GM20431 (cell line): Measurements from ENCODE around the gene TMPRSS15.

ENCODE experiments used
- in situ Hi-C: fragments of 300-500 bp; cut with MseI, MboI; formaldehyde crosslinking; loops from one replicate; pipeline ENCODE4 v1.15.0; 2020; ENCODE audit warnings: low sequenced_read_pairs; ENCODE audit not compliant: unreplicated experiment

TMPRSS15 gene

DNA sequence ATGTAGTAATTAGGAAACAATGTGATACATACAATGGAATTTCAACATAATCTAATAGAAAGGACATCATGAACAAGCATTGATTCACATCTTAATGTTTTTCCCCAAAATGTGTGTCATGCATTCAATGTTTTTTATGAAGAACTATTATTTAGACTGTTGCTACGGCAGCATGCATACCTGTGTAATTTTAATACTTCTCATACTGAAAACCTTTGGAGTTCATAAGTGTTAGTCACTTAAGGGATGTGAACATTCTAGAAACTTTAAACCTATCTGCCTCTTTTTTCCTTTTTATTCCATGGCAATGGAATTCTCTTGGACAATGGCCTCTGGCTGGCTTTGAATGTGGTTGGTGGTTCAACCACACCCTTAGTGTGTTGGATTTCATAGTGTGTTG, 48.6 kb downstream of the TMPRSS15 start:
- in situ Hi-C loops: no loop called here

DNA sequence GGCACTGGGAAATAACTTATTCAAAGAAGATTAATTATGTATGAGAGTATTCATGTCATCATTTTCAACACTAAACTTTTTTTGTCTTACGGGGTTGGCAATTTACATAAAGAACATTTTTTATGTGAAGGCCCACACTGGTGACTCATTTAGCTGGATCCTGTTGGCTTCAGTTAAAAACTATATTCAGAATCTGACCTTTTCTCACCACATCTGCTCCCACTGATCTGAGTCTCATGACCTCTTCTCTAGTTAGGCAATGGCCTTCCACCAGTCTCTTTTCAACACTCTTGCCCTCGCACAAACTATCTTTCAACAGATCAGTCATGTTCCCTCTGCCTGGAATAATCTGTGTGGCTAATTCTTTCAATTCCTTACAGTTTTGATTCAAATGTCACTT, 53.4 kb downstream of the TMPRSS15 start:
- in situ Hi-C loops: no loop called here

DNA sequence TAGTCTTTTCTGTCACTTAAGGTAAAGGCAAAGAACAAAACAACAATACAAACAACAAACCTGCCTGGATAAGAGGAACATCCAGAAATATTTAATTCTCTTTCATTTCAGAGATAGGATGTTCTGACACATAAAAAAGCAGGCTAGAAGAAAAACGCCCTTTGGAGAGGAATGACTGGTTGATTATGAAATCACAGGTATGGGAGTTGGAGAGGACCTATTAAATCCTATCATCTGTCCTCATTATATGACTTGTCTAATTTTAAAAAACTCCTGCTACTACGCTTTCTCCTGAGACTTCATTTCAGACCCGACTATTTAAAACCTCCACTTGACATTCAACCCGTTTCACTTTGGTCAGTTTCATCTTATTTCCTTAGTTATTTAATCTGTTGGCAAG, 54.1 kb downstream of the TMPRSS15 start:
- in situ Hi-C loops: no loop called here

DNA sequence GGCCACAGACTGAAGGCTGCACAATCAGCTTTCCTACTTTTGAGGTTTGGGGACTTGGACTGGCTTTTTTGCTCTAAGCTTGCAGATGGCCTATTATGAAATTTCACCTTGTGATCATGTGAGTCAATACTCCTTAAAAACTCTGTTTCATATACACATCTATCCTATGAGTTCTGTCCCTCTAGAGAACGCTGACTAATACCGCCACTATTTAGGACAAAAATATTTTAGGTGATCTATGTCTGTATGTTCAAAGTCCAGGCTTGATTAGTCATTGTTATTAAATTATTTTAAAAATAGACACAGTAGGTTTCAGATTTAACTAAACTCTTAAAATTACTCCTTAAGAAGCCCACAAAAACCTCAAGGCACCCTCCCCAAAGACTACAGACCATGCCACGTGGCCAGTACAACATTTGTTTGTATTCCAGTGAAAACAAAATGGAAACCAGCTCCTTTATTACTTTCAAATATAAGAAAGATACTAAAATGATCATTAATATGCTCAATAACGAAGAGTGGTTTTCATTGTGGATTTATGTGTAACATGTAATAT, 63.1 kb downstream of the TMPRSS15 start:
- in situ Hi-C loops: no loop called here

DNA sequence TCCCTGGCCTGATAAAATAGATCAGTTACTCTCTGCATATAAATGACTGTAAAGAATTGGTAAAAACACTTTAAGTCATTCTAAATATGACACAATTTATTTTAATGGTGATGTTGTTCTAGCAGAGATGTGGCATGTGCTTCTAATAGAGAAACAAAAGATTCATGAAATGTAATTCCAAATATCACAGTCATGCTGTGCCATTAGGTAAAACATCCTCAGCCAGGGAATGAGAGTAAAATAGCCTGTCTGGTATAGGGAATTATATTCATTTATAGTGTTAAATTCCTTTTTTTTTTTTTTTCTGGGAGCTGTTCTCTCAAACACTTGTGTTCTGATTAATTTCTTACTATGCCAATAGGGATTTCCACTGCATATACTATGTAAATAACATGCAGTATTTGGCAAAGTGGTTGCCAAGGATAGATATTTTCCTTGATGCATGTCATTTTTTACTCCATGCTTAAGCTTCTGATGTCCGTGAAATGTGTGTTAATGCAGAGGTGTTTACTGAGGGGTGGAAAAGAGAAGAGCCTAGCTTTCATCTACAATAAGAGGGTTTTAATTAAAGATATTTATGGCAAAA, 67.8 kb downstream of the TMPRSS15 start:
- in situ Hi-C loops: no loop called here

DNA sequence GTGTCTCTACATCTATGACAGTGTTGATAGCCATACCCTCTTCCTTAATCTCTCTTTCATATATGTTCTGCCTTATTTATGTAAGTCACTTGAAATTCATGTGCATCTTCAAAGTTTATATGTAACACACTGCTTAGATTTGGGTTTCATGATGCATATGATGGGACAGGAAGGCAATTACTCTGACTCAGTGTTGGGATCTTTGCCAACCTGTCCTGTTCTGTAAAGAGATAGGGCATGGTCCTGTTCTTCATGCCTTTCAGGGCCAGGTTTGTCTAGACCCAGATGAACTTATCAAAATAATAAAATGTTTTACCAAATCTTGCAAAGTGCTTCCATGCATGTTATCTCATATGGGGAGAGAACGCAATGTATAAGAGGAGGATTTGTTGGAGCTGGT, 69.5 kb downstream of the TMPRSS15 start:
- in situ Hi-C loops: no loop called here

DNA sequence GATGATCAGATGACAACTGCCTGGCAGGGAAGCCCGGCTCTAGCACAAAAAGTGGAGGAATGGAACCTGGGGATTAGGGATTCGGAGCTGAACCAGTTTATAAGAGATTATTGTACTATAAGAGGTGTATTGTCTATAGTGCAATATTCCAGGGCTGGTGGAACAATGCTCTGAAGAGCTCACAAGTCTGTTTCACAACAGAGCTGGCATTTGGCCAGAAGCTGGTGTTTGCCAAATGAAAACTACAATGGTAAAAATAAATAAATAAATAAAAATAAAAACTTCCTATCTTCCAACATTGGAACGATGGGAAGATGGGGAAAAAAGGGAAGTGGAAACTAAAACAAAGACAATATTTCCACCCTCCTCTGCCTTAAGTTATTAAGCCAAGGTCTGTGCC, 85.4 kb downstream of the TMPRSS15 start:
- in situ Hi-C loops: no loop called here

DNA sequence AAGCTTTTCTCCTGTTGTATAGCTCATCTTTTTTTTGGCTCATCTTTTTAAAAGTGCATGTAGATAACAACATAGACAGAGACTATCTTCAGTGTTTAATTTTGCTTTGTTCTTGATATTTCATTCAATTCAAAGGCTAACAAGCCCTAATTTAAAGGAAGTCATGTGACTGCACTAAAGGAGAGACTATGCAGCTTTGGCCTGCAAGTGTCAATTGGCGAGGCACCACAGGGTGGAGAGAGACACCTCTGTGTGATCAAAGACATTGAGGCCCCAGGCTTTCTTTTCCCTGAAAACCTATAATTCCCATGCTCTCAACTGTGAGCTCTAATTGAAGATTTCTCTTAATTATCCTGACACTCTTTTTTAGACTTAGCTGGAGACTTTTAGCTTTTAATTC, 105.4 kb downstream of the TMPRSS15 start:
- in situ Hi-C loops: no loop called here

DNA sequence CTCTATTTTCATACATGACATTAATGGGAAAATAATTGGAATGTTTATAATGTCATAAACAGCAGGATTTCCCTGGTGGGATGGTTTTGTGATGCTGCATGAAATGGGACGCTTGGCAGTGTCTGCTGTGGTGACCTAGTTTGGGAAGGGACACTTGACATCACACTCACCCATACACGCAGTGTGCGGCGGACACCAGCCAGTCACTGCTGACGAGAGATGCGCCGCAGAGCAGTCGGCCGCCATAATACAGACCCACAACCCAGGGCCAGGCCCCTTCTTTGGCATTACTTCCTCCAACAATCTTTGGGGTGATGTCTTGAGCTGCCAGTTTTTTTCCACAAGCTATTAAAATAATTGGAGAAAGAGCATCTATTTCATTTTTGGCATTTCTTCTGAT, 109.5 kb downstream of the TMPRSS15 start:
- in situ Hi-C loops: no loop called here

DNA sequence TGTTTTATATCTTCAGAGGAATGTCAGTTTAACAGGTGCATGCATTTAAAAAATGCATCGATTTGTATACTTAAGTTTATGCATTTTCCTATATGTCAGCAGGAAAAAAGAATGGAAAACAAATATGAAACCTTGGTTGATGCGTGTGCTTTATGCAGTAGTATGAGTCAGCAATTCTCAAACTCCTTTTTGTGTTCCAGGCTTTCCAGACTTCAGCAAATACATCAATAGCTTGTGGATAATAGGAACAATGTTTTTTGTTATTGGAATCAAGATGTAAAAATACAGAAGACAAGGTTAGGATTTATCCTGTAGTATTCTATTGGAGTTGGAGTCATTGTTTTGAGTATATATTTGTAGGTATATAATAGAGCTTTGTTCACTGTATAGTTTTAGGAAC, 113.7 kb downstream of the TMPRSS15 start:
- in situ Hi-C loops: no loop called here

DNA sequence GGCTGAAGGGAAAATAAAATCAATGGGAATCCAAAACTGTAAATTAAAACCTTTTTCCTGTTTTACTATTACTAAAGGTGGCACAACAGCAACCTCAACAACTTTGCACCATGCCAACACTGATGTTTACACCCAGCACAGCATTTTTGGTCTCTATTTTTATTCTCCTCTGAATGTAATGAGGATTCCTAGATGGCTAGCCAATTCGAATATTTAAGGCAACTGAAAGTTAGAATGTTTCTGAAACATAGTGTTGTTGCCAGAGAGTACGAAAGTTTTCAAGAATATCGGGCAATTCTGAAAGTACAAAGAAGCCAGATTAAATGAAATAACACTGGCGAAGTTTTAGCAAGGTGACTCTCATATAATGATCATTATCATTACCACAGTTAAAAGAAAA, 118.2 kb downstream of the TMPRSS15 start:
- in situ Hi-C loops: no loop called here

DNA sequence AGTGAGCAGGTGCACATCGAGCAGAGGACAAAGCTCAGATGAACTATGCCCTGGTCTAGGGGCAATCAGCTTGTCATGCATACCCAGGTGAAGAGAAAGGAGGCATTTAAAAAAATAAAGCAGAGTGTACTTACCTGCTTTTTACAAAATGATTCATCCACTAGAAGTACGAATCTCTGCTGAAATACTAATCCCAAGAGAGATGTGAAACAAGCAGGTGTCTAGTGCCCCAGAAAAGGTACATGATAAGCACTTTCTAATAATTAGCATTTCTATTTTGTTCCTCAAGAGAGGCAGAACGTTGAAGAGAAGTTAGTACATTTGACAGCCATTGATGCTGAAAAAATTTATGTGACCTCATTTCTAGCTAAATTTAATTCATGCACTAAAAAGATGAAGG, 127.8 kb downstream of the TMPRSS15 start:
- in situ Hi-C loops: no loop called here

DNA sequence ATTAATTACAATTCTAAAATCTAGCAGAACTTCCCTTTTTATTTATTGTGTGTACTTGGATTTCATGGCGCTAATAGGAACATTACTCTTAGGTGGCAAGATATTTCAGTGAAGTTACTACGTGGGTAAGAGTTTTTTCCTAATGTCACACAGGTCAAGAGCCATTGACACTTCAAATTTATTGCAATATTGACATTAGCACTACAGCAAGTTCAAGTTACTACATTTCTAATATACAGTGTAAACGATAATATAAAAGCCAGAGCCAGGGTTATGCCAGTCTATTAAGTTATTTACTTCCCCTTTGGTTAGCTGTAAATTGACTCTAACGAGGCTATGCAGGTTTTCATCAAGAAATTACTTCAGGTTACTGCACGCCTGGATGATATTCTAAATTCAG, 129.2 kb downstream of the TMPRSS15 start:
- in situ Hi-C loops: no loop called here

DNA sequence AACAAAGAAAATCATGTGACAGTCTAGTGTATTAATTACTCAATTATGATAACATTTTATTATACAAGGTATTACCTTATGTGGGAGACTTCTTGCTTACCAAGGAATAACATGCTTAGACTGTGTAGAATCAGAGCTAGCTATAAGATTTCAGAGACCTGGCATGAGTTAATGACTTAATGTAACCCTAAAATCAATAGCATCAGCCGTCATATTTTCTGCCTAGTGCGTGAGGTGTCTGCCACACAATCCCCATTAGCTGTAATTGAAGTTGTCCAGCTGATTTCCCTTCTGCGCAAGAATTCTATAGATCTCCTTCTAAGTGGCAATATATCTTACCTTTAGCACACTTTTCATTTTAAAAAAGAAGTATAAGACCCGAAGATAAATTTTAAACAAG, 130.2 kb downstream of the TMPRSS15 start:
- in situ Hi-C loops: no loop called here

DNA sequence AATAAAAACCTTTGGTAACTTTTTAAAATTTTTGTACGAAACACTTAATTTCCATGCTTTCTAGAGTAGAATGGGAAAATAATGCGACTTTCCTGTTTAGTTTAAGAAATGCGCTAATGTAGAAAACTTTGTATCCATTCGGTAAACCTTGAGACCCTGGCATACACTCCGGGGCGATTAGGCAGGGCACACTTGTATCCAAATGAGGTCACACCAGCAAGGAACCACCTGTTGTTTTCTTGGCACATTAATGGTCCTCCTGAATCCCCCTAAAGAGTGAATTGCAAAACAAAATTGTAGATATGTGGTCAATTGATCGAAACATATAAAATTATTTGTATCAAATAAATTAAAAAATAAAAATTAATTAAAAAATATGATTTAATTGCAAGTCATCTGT, 133.7 kb downstream of the TMPRSS15 start:
- in situ Hi-C loops: no loop called here

DNA sequence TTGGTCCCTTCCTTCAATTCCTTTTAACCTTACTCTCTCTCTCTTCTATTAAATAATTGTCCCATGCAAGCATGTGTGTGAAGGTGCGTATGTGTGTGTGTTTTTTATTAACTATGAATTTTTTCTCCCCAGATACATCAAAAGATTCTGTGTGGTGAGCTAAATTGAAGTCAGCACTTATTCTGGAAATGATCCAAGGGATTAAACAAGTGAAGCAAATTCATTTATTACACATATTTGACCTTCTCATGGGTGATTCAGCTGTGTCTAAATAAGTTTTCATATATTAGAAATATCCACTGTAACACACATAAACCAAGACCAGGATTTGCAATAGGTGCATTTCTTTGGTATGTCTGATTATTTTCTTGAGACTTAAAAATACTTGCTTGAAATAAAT, 134.7 kb downstream of the TMPRSS15 start:
- in situ Hi-C loops: no loop called here

DNA sequence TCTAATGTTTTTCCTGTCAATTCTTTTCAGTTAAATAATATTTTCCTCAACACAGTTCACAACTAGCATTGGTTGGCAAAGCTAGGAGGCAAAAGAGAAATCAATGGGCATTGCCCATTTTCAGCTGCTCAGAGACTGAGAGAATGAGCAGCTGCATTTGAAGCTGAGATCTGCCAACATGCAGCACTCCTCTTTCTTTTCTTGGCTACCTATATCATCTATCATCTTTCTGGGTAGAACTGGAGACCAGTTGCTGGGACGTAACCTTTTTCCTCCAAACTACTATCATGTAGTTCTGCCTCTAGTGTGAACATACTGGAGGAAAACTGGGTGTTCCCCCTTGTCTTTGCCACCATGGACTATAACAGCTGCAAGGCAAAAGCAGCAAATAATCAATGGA, 136.1 kb downstream of the TMPRSS15 start:
- in situ Hi-C loops: no loop called here

DNA sequence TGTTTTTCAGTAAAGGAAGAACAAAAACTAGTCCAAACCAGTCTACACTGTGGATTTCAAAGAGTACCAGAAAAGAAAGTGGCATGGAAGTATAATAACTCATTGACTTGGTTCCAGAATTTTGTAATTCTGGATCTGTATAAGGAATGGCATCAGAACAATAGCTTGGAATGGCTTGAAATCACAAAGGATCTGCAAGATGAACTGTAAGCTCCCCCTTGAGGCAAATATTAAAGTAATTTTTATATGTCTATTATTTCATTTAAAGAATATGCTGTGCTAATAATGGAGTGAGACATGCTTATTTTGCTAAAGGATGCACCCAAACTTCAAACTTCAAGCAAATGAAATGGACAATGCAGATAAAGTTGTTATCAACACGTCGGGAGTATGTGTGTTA, 137.6 kb downstream of the TMPRSS15 start:
- in situ Hi-C loops: no loop called here

DNA sequence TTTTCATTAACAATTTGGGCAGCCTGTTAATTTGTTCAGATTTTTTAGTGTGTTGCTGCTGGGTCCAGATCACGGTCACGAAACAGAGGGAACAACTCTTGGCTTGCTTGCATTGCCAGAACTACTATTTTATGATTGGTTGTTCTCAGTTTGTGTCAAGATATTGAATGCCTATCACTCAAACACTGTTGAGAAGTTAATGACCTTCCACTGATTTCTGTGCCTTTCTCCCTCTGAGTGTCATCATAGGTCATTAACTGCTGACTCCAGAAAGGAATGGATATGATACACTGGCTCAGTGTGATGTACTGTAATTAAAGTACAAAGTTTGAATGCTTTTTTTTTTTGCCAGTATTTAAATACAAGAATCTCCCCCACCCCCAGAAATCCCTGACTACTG, 149.8 kb downstream of the TMPRSS15 start:
- in situ Hi-C loops: no loop called here

DNA sequence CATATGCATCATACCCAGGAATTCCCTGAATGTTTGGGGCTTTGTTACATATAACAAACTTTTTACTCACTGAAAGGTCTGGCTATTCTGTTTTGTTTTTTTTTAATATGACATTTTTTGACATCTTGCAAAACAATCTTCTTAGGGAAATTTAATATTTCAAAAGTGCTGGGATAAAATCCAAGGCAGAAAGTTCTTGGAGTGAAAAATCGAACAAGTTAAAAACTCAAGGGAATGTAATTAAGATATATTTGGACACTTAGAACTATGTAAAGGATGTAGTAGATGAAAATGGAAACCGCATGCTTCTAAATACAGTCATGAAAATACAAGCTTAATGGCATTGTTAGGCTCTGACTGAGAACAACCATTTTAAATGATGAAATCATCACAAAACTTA, 150.4 kb downstream of the TMPRSS15 start:
- in situ Hi-C loops: no loop called here

DNA sequence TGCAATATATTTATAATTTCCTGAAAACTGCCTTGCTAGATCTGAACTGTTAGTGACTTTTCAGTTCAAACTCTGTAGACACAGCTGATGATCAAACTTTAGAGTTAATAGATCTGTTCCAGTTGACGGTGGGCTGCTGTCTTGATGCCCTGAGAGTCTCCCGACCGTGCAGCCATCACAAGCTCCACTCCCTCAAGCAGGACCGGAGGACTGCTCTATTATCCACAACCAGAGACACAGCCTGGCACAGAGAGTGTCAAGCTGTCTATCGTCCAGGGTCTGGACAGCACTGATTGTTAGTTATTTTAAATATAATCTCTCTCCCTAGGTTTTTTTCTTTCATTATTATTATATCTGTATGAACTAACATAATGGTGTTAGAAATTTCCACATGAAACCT, 150.9 kb downstream of the TMPRSS15 start:
- in situ Hi-C loops: no loop called here

DNA sequence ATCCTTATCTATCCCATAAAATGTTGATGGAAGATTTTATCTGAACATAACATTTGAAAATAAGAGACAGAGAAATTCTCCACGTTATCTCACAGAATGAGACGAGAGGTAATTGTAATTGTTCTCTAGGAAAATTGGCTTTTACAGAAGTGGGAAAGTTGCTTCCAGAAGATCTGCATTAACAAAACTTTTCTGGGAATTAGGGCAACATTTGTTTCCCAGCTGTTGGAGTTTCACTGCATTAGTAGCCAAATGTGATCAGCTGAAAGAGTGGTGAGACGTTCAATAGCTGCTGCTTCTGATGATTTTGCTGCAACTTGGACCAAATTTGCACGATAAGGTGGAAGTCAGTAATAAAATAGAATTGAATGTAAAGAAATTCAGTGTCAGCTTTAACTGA, 151.3 kb downstream of the TMPRSS15 start:
- in situ Hi-C loops: no loop called here

DNA sequence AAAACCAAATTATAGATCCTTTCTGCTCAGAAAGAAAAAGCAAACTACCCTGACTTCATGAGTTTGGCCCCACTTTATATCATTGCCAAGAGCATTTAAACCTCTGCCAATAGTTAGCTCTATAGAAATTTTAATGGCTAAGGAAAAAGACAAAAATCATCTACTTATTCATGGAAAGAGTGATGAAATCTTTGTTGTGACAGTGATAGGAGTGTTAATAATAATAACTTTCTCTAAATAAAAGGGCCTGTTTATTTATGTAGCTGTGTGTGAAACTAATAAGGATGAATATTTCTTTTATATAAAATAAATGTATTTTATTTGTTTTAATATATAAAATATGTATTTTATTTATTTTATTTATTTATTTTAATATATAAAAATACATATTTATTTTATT, 152.5 kb downstream of the TMPRSS15 start:
- in situ Hi-C loops: no loop called here
